GM19395 (cell line): ENCODE measurements around the gene DMBX1.

Source experiments
- ATAC-seq: cut with Tn5 transposase; IDR thresholded peaks from one replicate; pipeline ENCODE4 v1.9.1; 2021; ENCODE audit warnings: mild to moderate bottlenecking, moderate library complexity; ENCODE audit not compliant: unreplicated experiment

The DMBX1 gene

DNA sequence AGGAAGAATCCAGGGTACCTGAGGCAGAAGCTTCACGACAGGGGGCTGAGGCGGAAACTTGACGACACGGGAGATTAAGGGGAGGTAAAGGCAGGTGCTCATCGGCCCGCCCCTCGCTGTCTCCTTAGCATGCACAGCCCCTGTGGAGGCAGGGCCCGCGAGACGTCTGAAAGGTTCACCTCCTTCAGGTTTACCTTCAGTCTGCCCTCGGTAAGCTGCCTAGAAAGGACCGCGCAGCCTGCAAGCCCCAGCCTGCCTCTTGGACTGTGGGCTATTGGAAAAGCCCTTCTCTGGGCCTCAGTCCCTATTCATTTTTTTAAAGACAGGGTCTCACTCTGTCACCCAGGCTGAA, 33.3 kb downstream of the DMBX1 start:
- no peak for ATAC-seq

DNA sequence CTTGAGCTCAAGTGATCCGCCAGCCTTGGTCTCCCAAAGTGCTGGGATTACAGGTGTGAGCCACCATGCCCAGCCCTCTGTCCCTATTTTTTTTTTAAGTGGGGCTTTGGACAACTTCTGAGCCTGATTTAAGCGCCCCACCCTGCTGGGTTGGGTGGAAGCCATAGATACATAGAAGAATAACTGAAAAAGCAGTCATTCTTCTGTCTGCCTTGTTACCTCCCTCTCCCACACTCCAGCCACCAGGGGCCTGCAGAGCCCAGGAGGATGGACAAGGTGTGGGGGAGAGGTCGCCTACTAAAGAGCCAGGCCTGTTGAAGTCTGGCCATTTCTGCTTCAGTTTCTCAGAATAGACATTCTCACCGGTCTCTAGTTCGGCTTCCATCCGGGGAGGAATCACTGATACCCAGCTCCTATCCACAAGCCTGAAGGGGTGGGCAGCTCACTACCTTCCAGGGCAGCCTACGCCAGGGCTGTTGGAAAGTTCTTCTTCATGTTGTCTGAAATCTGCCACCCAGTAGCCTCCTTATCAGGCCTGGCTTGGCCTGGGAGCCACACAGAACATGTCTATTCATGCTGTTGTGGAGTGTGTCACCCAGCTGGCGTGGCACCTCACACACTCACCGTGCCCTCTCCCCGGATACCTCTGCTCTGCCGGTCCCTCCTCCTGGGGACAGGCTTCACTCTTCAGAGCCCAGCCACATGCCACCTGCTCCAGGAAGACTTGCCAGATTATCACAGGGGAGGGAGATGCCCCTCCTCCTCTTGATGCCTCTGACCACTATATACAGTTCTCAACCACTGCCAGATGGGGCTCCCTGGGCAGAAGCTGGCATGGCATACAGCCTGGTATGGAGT, 34.1 kb downstream of the DMBX1 start:
- ATAC-seq = no peak

GRCh38 chr1:46524843-46525242, 35.2 kb downstream of the DMBX1 start:
- no peak for ATAC-seq

- ATAC-seq = no peak
These were observed 35.8 kb downstream of the DMBX1 start for GRCh38 chr1:46525253-46525983.

- ATAC-seq = no peak
These were observed 36.5 kb downstream of the DMBX1 start for GRCh38 chr1:46526013-46526690.

- ATAC-seq = no peak
These were observed 37.2 kb downstream of the DMBX1 start for GRCh38 chr1:46526691-46527291.

- ATAC-seq = peak; percentile 65
These were observed 38.0 kb downstream of the DMBX1 start for GRCh38 chr1:46527474-46528296.

DNA sequence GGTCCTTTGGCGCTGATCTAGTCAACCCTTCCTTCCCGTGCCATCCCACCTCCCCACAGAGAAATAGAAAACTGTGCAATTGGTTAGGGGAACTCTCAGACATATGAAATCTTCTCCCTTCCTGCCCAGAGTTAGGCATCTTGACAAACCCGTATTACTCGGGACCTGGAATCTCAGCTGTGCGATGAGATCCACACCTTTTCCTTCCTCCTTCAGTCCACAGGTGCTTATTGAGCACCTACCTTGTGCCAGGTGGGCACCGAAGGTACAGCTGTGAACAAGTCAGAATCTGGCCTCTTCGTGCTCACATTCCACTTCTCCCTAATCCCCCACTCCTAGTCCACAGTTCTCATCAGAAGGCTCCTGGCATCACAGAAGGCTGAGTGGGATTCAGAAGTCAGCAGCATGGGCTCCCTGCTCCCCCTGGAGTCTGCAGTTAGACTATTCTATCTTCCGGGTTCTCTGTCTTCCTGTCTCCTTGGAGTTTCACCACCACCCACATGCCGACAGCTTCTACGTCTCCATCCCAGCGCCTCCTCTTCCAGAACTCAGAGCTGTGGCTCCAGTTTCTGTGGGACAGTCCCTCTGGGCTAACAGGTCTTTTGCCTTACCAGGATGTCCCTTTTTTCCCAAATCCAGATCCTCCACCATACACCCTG, 38.8 kb downstream of the DMBX1 start:
- no peak for ATAC-seq

- ATAC-seq = no peak
These were observed 39.5 kb downstream of the DMBX1 start for GRCh38 chr1:46529031-46529630.

GRCh38 chr1:46530311-46530710, 40.7 kb downstream of the DMBX1 start:
- ATAC-seq = no peak

- ATAC-seq = no peak
These were observed 41.3 kb downstream of the DMBX1 start for GRCh38 chr1:46530791-46531409.

GRCh38 chr1:46532095-46532494, 42.5 kb downstream of the DMBX1 start:
- no peak for ATAC-seq

GRCh38 chr1:46532498-46533178, 43.0 kb downstream of the DMBX1 start:
- ATAC-seq = no peak

DNA sequence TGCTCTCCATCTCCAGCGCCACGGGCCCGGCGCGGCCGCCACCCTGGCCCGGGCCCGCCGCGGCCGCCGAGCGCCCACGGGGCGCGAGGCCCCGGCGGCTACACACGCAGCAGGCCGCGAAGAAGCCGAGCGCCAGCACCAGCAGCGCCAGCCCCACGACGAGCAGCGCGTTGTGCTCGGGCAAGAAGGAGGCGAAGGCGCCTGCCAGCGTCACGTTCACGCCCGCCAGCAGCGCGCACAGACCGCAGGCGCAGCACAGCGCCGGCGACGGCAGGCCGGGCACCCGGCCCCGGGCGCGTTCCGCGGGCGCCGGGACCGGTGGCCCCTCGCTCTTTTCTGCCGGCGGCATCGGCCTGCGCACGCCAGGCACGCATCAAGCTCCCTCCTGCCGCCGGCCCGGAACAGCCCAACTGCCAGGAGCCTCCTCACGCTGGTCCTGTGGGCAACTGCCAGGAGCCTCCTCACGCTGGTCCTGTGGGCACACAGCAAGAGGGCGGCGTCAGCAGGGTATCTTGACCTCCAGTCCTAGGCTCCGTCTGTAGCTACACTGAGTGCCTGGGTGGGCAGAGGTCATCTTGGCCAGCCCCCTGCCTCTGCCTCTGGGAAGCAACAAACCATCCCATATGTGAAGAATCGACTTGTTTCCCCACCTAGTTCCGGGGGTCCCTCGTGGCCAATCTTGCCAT, 43.7 kb downstream of the DMBX1 start:
- no peak for ATAC-seq

DNA sequence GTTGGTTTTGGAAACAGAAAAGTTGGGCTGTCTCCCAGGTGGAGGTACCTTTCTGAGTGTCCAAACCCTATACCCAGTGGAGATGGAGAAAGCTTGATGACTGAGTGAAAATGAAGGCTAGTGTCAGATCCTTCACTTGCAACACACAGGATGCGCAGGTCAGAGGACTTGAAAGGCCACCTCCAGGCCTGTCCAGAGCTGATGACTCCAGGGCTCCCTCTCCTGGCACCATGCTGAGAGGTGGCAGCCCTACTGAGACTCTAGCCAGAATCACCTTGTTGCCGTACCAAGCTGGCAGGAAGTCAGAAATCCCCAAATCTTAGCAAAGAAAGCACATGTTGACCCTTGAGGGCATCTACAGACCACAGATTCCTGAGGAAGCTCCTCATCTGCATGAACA, 45.4 kb downstream of the DMBX1 start:
- ATAC-seq = no peak

DNA sequence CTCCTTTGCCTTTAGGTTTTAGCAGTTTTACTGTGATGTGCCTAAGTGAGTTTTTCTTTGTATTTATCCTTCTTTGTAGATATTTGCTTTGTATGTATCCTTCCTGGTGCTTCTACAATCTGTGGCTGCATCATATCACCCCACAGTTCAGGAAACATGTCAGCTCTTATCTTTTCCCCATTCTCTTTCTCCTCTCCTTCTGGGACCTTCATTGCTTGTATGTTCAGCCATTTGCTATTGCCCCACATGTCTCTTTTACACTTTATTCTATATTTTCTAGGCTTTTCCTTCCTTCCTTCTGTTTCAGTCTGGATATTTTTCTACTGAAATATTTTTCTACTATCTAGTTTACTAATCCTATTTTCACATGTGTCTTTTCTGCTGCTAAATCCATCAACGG, 46.9 kb downstream of the DMBX1 start:
- ATAC-seq = no peak

GRCh38 chr1:46537651-46538050, 48.0 kb downstream of the DMBX1 start:
- no peak for ATAC-seq

- no peak for ATAC-seq
These were observed 48.5 kb downstream of the DMBX1 start for GRCh38 chr1:46538147-46538546.
